Peyer's patch (tissue), 4 donors: ENCODE measurements around the gene TIGD3.

Experiments
- POLR2A ChIP-seq, 2 donors: fragments of 450-650 bp; IDR thresholded peaks; one replicate each; pipeline ENCODE4 v1.5.1; 2017; ENCODE audit warnings: antibody characterized with exemption in 2 of 2, mild to moderate bottlenecking in 2 of 2, moderate library complexity in 2 of 2
- TF ChIP-seq, protein P1 (sequence below), 6 experiments: fragments of 450-650 bp in 4 of 6; fragments of 200-600 bp in 2 of 6; sonication (generic) in 1 of 6; IDR thresholded peaks; one replicate each; pipeline ENCODE4 v1.5.1; 2017 to 2019; ENCODE audit warnings: antibody characterized with exemption in 6 of 6, mild to moderate bottlenecking in 3 of 6, moderate library complexity in 1 of 6

DNA sequence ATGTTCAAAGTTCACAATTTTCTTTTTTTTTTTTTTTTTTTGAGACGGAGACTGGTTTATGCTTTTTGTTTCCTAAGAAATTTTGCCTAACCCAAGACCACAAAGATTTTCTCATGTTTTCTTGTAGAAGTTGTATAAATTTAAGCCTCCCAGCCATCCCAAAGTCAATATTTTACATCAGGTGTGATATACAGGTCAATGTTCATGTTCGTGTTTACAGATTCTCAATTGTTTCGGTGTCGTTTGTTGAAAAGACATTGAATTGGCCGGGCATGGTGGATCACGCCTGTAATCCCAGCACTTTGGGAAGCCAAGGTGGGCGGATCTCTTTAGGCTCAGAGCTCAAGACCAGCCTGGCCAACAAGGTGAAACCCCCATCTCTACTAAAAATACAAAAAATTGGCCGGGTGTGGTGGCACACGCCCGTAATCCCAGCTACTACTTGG lies 47.3 kb downstream of the TIGD3 start:
- TF ChIP-seq, protein P1, sequence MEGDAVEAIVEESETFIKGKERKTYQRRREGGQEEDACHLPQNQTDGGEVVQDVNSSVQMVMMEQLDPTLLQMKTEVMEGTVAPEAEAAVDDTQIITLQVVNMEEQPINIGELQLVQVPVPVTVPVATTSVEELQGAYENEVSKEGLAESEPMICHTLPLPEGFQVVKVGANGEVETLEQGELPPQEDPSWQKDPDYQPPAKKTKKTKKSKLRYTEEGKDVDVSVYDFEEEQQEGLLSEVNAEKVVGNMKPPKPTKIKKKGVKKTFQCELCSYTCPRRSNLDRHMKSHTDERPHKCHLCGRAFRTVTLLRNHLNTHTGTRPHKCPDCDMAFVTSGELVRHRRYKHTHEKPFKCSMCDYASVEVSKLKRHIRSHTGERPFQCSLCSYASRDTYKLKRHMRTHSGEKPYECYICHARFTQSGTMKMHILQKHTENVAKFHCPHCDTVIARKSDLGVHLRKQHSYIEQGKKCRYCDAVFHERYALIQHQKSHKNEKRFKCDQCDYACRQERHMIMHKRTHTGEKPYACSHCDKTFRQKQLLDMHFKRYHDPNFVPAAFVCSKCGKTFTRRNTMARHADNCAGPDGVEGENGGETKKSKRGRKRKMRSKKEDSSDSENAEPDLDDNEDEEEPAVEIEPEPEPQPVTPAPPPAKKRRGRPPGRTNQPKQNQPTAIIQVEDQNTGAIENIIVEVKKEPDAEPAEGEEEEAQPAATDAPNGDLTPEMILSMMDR (IDR thresholded peaks at IDR 0.05): no peak
- TF ChIP-seq POLR2A (IDR thresholded peaks at IDR 0.05): no peak
